Epithelial cell of proximal tubule (primary cell): ENCODE data around the gene PTPRN2. TPM values are rescaled to one million over a fixed set of nuclear protein-coding genes. Genes with fewer than 3 reads are reported as not detected.
"Not testable (repeated sequence)": the region's sequence is repeated elsewhere in the genome, so short reads cannot be mapped to it uniquely, and the experiment has no call there.

Experiments used
- DNase-seq: peaks from one replicate; pipeline ENCODE4 v3.0.0-alpha.2; 2011; ENCODE audit warnings: low read depth
- H3K4me3 ChIP-seq: 2 replicates; pipeline ENCODE4 v1.5.1; 2011; ENCODE audit warnings: low read depth, mild to moderate bottlenecking, low read length
- CTCF ChIP-seq: conservative IDR thresholded peaks from 2 replicates; pipeline ENCODE4 v1.5.1; 2012; ENCODE audit warnings: low read depth, mild to moderate bottlenecking, low read length
- total RNA-seq: library from RNA; depleted of rRNA; stranded (reverse); fragments of >200 nt; gene quantifications from 2 replicates; pipeline ENCODE4 v1.2.3, GENCODE V29; 2015

PTPRN2 gene
- total RNA-seq, 1 donor from 2014 or later = 2.8 TPM

- H3K4me3 ChIP-seq = no peak overlapping the region
- TF ChIP-seq CTCF = no peak
- no peak for DNase-seq
Measured at GRCh38 chr7:157738066-157738460, 849.6 kb downstream of the PTPRN2 start.

GRCh38 chr7:157737151-157738065 is 850.2 kb downstream of the PTPRN2 start:
- H3K4me3 ChIP-seq = no peak overlapping the region
- TF ChIP-seq CTCF = no peak
- no peak for DNase-seq

- no peak for TF ChIP-seq CTCF
- H3K4me3 ChIP-seq = no peak overlapping the region
- no peak for DNase-seq
Measured at GRCh38 chr7:157736341-157736740, 851.3 kb downstream of the PTPRN2 start.

GRCh38 chr7:157735826-157736225 is 851.8 kb downstream of the PTPRN2 start:
- no peak for DNase-seq
- no peak for TF ChIP-seq CTCF
- no peak overlapping the region for H3K4me3 ChIP-seq

GRCh38 chr7:157734676-157735640 is 852.7 kb downstream of the PTPRN2 start:
- no peak for DNase-seq
- no peak overlapping the region for H3K4me3 ChIP-seq
- no peak for TF ChIP-seq CTCF

- H3K4me3 ChIP-seq, DNase-seq: not testable (repeated sequence)
Measured at GRCh38 chr7:157733760-157734395, 853.7 kb downstream of the PTPRN2 start.

- DNase-seq = no peak
- TF ChIP-seq CTCF = no peak
Measured at GRCh38 chr7:157731126-157731525, 856.5 kb downstream of the PTPRN2 start.

More at GRCh38 chr7:157731126-157731525, 856.5 kb downstream of the PTPRN2 start:
- no peak overlapping the region for H3K4me3 ChIP-seq
